HEK293 (cell line): ENCODE data around the gene NPNT.

Experiments
- YY1 ChIP-seq: fragments of 450-650 bp; formaldehyde crosslinking; IDR thresholded peaks from 2 replicates; pipeline ENCODE4 v1.5.1; 2018; ENCODE audit warnings: missing biosample characterization, missing genetic modification characterization
- ZNF580 ChIP-seq: fragments of 450-650 bp; formaldehyde crosslinking; IDR thresholded peaks from 2 replicates; pipeline ENCODE4 v1.5.1; 2016; ENCODE audit warnings: missing biosample characterization, missing genetic modification characterization
- ZSCAN16 ChIP-seq: fragments of 450-650 bp; formaldehyde crosslinking; IDR thresholded peaks from 2 replicates; pipeline ENCODE4 v1.5.1; 2016; ENCODE audit warnings: missing biosample characterization, missing genetic modification characterization
- TF ChIP-seq, protein P1 (sequence below): fragments of 450-650 bp; formaldehyde crosslinking; IDR thresholded peaks from 2 replicates; pipeline ENCODE4 v1.5.1; 2016; ENCODE audit warnings: missing biosample characterization, missing genetic modification characterization, borderline replicate concordance
- TF ChIP-seq, protein P2 (sequence below): fragments of 450-650 bp; IDR thresholded peaks from 2 replicates; pipeline ENCODE4 v1.5.1; 2018; ENCODE audit warnings: missing biosample characterization, missing genetic modification characterization
- TF ChIP-seq, protein P3 (sequence below): fragments of 450-650 bp; formaldehyde crosslinking; IDR thresholded peaks from 2 replicates; pipeline ENCODE4 v1.5.1; 2016; ENCODE audit warnings: missing biosample characterization, missing genetic modification characterization

GRCh38 chr4:105956569-105956968 lies 61.3 kb downstream of the NPNT start:
- no peak for TF ChIP-seq ZNF580 (tag by site-specific recombination)
- TF ChIP-seq, protein P1, sequence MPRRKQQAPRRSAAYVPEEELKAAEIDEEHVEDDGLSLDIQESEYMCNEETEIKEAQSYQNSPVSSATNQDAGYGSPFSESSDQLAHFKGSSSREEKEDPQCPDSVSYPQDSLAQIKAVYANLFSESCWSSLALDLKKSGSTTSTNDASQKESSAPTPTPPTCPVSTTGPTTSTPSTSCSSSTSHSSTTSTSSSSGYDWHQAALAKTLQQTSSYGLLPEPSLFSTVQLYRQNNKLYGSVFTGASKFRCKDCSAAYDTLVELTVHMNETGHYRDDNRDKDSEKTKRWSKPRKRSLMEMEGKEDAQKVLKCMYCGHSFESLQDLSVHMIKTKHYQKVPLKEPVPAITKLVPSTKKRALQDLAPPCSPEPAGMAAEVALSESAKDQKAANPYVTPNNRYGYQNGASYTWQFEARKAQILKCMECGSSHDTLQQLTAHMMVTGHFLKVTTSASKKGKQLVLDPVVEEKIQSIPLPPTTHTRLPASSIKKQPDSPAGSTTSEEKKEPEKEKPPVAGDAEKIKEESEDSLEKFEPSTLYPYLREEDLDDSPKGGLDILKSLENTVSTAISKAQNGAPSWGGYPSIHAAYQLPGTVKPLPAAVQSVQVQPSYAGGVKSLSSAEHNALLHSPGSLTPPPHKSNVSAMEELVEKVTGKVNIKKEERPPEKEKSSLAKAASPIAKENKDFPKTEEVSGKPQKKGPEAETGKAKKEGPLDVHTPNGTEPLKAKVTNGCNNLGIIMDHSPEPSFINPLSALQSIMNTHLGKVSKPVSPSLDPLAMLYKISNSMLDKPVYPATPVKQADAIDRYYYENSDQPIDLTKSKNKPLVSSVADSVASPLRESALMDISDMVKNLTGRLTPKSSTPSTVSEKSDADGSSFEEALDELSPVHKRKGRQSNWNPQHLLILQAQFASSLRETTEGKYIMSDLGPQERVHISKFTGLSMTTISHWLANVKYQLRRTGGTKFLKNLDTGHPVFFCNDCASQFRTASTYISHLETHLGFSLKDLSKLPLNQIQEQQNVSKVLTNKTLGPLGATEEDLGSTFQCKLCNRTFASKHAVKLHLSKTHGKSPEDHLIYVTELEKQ, result no peak
- TF ChIP-seq, protein P2, sequence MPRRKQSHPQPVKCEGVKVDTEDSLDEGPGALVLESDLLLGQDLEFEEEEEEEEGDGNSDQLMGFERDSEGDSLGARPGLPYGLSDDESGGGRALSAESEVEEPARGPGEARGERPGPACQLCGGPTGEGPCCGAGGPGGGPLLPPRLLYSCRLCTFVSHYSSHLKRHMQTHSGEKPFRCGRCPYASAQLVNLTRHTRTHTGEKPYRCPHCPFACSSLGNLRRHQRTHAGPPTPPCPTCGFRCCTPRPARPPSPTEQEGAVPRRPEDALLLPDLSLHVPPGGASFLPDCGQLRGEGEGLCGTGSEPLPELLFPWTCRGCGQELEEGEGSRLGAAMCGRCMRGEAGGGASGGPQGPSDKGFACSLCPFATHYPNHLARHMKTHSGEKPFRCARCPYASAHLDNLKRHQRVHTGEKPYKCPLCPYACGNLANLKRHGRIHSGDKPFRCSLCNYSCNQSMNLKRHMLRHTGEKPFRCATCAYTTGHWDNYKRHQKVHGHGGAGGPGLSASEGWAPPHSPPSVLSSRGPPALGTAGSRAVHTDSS (tag by site-specific recombination), result no peak
- TF ChIP-seq, protein P3, sequence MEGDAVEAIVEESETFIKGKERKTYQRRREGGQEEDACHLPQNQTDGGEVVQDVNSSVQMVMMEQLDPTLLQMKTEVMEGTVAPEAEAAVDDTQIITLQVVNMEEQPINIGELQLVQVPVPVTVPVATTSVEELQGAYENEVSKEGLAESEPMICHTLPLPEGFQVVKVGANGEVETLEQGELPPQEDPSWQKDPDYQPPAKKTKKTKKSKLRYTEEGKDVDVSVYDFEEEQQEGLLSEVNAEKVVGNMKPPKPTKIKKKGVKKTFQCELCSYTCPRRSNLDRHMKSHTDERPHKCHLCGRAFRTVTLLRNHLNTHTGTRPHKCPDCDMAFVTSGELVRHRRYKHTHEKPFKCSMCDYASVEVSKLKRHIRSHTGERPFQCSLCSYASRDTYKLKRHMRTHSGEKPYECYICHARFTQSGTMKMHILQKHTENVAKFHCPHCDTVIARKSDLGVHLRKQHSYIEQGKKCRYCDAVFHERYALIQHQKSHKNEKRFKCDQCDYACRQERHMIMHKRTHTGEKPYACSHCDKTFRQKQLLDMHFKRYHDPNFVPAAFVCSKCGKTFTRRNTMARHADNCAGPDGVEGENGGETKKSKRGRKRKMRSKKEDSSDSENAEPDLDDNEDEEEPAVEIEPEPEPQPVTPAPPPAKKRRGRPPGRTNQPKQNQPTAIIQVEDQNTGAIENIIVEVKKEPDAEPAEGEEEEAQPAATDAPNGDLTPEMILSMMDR (tag by site-specific recombination), result no peak
- TF ChIP-seq ZSCAN16 (tag by site-specific recombination), result no peak
- TF ChIP-seq YY1 (tag by site-specific recombination), result no peak
